HCT116 (cell line): ENCODE data around the gene TCP11.

Experiments
- CEBPB ChIP-seq: IDR thresholded peaks from 2 replicates; pipeline ENCODE4 v1.6.1; 2012; ENCODE audit warnings: low read depth
- CTCF ChIP-seq, 3 experiments: fragments of 200-600 bp in 1 of 3; sonication (generic) in 1 of 3; IDR thresholded peaks in 2 of 3; conservative IDR thresholded peaks in 1 of 3; 2 replicates each; pipeline ENCODE4 v1.5.1; 2012 to 2017; ENCODE audit warnings: low read depth in 2 of 3, low read length in 2 of 3, antibody characterized with exemption in 1 of 3, borderline replicate concordance in 1 of 3, control low read depth in 1 of 3, mild to moderate bottlenecking in 1 of 3, mixed read lengths in 1 of 3, mixed run types in 1 of 3, moderate library complexity in 1 of 3; ENCODE audit not compliant: insufficient read depth in 1 of 3
- ELF1 ChIP-seq: IDR thresholded peaks from 2 replicates; pipeline ENCODE4 v1.6.1; 2012; ENCODE audit warnings: low read depth, borderline replicate concordance
- POLR2A ChIP-seq: IDR thresholded peaks from 2 replicates; pipeline ENCODE4 v1.7.0; 2011; ENCODE audit warnings: borderline replicate concordance; ENCODE audit not compliant: insufficient read depth, insufficient read length; ENCODE audit errors: extremely low read depth
- REST ChIP-seq: IDR thresholded peaks from 2 replicates; pipeline ENCODE4 v1.6.1; 2012; ENCODE audit warnings: low read depth
- SP1 ChIP-seq: IDR thresholded peaks from 2 replicates; pipeline ENCODE4 v1.6.1; 2012; ENCODE audit warnings: low read depth
- SRF ChIP-seq: IDR thresholded peaks from 2 replicates; pipeline ENCODE4 v1.6.1; 2012; ENCODE audit warnings: low read depth
- YY1 ChIP-seq: IDR thresholded peaks from 2 replicates; pipeline ENCODE4 v1.6.1; 2011; ENCODE audit warnings: low read length, low read depth, moderate library complexity, mild to moderate bottlenecking; ENCODE audit not compliant: insufficient replicate concordance; ENCODE audit errors: extremely low read depth

- TF ChIP-seq SP1: no peak
- TF ChIP-seq CTCF (IDR thresholded peaks at IDR 0.05 in 2 of 3, conservative IDR thresholded peaks at IDR 0.05 in 1 of 3; ENCODE audit: borderline replicate concordance in 1 of 3, insufficient read depth in 1 of 3, low read depth in 2 of 3, low read length in 2 of 3): no peak
- TF ChIP-seq ELF1: no peak
- TF ChIP-seq SRF: no peak
- no peak for TF ChIP-seq REST
- TF ChIP-seq YY1: no peak
- TF ChIP-seq POLR2A: no peak
- TF ChIP-seq CEBPB: no peak
These were observed 50.4 kb downstream of the TCP11 start for GRCh38 chr6:35090734-35091133.
